GM12872 (cell line): Measurements from ENCODE around the gene PRKG1.

Experiments
- TF ChIP-seq, protein P1 (sequence below): IDR thresholded peaks from 3 replicates; pipeline ENCODE4 v1.5.1; 2011; ENCODE audit warnings: low read depth, mild to moderate bottlenecking, low read length, moderate library complexity; ENCODE audit not compliant: insufficient read depth

Gene PRKG1

GRCh38 chr10:51246156-51246555 is 171.9 kb downstream of the PRKG1 start:
- TF ChIP-seq, protein P1, sequence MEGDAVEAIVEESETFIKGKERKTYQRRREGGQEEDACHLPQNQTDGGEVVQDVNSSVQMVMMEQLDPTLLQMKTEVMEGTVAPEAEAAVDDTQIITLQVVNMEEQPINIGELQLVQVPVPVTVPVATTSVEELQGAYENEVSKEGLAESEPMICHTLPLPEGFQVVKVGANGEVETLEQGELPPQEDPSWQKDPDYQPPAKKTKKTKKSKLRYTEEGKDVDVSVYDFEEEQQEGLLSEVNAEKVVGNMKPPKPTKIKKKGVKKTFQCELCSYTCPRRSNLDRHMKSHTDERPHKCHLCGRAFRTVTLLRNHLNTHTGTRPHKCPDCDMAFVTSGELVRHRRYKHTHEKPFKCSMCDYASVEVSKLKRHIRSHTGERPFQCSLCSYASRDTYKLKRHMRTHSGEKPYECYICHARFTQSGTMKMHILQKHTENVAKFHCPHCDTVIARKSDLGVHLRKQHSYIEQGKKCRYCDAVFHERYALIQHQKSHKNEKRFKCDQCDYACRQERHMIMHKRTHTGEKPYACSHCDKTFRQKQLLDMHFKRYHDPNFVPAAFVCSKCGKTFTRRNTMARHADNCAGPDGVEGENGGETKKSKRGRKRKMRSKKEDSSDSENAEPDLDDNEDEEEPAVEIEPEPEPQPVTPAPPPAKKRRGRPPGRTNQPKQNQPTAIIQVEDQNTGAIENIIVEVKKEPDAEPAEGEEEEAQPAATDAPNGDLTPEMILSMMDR: no peak

DNA sequence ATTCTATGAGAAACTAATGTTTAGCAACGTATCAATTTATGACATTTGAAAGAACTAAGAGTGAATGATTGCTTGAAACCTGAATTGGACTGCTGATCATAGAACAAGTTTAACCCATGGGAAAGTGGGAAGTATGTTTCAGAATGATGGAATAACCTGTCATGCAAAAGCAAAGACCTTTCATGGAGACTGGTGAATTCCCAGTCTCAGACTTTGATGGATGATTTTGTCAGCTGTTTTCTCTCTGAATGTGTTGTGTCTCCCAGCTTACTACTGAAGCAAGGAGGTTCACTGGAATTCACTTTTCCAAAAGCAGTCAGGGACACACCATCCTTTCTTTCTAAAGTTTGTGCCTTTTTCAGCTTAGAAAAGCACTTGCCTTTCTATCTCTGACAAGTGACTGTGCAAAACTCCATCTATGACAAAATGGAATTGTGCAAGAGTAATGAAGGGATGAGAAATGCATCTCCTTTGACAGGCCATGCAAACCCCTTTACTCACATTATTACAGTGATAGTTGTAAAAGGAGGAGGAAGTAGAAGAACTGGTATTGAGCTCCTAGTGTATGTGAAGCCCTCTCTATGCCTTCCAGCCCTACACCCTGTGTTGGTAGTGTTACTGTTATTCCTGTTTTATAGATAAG is 176.1 kb downstream of the PRKG1 start:
- TF ChIP-seq, protein P1: no peak

DNA sequence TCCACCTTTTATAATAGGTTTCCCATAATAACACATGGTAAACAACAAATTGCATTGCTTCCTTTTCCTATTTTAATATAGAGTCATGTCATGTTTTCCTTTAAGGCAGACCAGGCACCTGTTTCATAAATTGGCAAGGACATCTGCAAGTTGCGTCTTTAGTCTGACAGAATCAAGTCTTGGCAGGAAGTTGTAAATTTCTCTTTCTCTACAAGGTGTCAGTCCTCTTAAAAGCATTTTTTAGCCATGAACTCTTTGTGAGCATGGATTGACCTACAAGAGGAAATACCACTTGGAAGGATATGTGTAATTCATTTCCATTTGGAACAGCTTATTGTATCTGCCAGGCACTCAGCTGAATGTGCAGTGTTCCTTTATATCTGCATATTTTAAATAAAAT is 176.8 kb downstream of the PRKG1 start:
- TF ChIP-seq, protein P1: no peak

- TF ChIP-seq, protein P1: no peak
Observed at GRCh38 chr10:51255381-51255780, 181.1 kb downstream of the PRKG1 start.

DNA sequence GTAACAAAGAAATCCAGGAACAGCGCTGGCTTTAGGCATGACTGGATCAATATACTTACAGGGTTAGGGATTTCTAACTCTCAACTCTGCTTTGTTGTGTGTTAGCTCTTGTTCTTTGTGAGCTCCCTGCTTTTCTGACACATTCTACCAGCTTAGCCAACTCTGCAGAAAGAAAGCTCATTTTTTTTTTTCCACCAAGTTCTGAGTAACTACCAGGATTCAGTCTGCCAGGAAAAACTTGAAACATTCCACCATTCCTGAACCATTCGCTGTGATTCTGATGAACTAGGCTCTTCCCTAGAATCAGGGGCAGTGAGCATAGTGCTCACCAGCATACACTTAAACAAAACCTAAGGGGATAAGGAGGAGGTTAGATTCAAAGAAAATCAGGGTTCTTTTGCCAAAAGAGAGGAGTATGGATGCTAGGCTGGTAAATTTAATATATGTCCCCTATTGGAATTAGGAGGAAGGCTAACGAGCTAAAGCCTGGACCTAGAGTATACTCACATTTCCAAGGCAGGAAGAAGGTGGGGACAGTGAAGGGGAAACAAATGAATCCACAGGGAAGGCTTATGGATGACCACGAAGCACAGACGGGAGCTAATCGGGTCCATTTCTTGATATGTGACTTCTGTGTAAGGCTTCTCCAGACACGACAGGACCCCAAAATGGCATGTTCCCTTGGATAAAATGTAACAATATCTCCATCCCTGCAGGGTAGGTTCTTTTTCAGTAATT is 183.4 kb downstream of the PRKG1 start:
- TF ChIP-seq, protein P1: no peak

- TF ChIP-seq, protein P1: no peak
Observed at GRCh38 chr10:51260376-51260775, 186.1 kb downstream of the PRKG1 start.

- TF ChIP-seq, protein P1: no peak
Observed at GRCh38 chr10:51266496-51266895, 192.2 kb downstream of the PRKG1 start.
